GM11168 (cell line): Measurements from ENCODE around the gene SNX1.

Experiments used
- in situ Hi-C: fragments of 300-500 bp; cut with MboI; formaldehyde crosslinking; loops from one replicate; pipeline ENCODE4 v1.12.0; 2022; ENCODE audit warnings: low sequenced_read_pairs; ENCODE audit not compliant: unreplicated experiment

Gene SNX1

GRCh38 chr15:64095795-64096667, at the start of gene SNX1:
SNX1 (plus strand) TSS chr15:64095982; CDS start chr15:64096014, 32 bp downstream.
- in situ Hi-C loops = no loop called here

DNA sequence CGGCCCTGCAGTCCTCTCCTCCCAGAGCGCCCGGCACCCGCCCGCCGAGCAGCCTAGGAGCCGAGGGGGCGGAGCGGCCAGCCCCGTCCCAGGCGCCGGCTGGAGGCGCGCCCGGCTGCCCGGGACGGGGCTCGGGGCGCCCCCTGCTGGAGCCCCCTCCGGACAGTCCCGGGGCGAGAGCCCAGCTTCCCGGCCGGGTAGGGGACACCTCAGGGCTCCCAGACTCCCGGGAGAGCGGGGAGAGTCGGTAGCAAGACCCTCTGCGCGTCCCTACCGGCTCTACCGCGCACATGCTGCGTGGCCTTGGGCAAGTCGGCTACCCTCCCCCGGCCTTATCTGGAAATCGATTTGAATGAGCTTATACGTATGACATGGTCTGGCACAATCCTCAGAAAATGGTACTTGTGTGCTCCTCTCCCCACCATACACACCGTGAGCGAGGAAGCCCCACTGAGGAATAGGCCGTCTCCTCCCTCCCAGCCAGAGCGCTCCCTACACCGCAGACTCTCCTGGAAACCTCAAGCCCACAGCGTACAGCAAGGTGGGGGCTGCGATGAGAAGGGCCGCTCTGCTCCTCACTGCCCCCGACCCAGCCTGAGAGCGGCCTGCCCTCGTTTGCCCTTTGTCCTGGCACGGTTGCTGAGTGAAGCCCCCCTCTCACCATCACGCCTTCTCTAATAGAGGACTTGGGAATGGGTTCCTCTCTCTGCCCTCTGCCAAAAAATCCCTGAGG, 49.2 kb upstream of the SNX1 start, which contains the start of gene DAPK2:
TSS of gene DAPK2 (minus strand) at position 65 of the 733 bp plus-strand sequence. CDS start 6,224 bp downstream, outside the sequence.
- in situ Hi-C loops = no loop called here

- in situ Hi-C loops = no loop called here
These were observed 46.9 kb upstream of the SNX1 start for GRCh38 chr15:64048781-64049460.

DNA sequence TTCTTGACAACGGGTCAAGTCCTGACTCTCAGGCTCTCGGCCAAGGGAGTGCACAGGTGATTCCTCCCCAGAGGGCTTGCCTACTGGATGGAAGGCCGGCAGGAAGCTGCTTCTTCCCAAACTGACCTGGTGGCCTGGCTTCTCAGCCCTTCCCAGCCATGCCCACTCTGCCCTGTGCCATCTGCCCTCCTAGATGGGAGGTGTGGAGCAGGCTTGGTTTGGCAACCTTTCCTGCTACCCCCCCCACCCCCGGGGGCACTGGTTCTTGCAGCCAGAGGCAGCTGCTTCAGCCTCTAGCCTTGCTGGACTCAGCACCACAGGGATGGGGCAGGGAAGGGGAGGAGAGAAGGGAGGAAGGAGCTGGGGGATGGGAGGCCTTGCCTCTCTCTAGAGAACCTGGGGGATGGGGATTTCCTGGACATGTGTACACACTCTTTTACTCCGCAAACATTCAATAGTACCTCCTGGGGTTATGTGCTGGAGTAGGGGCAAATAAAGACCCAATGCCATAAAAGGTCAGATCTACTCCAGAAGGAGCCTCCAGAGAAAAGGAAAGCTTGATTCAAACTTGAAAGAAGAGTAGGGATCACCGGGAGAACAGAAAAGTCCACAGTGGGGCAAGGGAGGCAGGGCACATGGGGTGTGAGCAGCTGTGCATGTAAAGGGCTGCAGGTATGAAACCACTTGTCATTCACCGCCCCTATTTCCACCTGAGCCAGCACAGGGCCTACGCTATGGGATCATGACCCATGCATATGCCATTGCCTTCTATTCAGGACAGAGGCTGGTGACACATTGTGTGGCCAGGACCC, 45.3 kb upstream of the SNX1 start:
- in situ Hi-C loops = loop anchor here (25.0 kb wide), 1 partner anchor 438 kb away; no protein-coding TSS in a partner anchor

- in situ Hi-C loops = loop anchor here (25.0 kb wide), 1 partner anchor 439 kb away; no protein-coding TSS in a partner anchor
These were observed 44.7 kb upstream of the SNX1 start for GRCh38 chr15:64051093-64051402.

DNA sequence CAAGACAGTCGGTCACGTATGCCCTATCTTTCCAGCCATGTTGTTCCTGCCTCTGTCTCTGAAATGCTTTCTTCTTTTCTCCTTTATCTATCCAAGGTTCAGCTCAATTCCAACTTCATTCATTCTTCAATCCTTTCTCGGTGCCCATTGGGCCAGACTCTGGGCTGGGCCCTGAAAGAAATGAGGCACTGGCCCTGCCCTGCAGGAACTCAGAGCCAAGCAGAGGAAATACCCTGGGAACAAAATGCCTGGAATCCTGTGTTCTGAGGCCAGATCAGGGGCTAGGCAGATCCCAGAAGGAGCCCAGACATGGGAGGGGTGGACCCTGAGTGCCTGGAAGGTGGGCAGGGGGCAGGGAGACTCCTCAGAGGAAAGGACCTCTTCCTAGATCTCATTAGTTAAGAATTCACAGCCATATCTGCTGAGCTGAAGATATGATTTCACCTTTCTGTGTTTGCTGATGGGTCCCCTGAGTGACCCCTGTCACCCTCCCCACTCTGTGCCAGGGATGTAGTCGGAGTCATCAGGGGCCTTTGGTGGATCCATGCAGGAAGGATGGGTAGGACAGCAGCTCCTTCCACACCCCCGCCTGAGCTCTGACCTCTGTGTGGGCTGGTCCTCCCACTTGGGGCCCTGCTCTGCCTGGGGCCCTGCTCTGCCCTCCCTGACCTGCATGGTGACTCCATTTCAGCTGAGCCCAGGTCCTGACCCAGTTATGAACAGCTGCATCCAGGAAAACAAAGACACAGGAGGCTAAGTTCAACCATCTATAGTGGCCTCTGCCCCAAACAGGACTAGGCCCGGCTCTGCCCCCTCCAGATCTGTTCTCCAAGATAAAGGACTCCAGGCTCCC, 44.1 kb upstream of the SNX1 start:
- in situ Hi-C loops = loop anchor here (25.0 kb wide), 1 partner anchor 439 kb away; no protein-coding TSS in a partner anchor

- in situ Hi-C loops = loop anchor here (25.0 kb wide), 1 partner anchor 441 kb away; no protein-coding TSS in a partner anchor
These were observed 42.8 kb upstream of the SNX1 start for GRCh38 chr15:64052925-64053491.

DNA sequence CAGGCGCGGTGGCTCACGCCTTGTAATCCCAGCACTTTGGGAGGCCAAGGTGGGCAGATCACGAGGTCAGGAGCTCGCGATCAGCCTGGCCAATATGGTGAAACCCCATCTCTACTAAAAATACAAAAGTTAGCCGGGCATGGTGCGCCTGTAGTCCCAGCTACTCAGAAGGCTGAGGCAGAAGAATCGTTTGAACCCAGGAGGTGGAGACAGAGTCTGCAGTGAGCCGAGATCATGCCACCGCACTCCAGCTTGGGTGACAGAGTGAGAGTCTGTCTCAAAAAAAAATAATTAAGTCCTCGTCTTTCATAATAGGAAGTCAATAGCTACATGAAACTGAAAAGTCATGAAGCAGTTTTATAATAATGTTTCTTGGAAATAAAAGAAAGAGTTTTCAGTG, 42.1 kb upstream of the SNX1 start:
- in situ Hi-C loops = loop anchor here (25.0 kb wide), 1 partner anchor 441 kb away; no protein-coding TSS in a partner anchor

- in situ Hi-C loops = loop anchor here (25.0 kb wide), 1 partner anchor 446 kb away; no protein-coding TSS in a partner anchor
These were observed 37.5 kb upstream of the SNX1 start for GRCh38 chr15:64058279-64058678.

- in situ Hi-C loops = loop anchor here (25.0 kb wide), 1 partner anchor 447 kb away; no protein-coding TSS in a partner anchor
These were observed 36.7 kb upstream of the SNX1 start for GRCh38 chr15:64059104-64059503.

DNA sequence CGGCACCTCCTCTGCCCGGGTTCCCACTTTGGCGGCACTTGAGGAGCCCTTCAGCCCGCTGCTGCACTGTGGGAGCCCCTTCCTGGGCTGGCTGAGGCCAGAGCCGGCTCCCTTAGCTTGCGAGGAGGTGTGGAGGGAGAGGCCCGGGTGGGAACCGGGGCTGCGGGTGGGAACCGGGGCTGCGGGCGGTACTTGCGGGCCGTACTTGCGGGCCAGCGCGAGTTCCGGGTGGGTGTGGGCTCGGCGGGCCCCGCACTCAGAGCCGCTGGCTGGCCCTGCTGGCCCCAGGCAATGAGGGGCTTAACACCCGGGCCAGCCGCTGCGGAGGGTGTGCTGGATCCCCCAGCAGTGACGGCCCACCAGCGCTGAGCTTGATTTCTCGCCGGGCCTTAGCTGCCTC, 35.1 kb upstream of the SNX1 start:
- in situ Hi-C loops = loop anchor here (10.0 to 25.0 kb wide), 2 partner anchors 316 to 448 kb away; no protein-coding TSS in a partner anchor

- in situ Hi-C loops = loop anchor here (10.0 to 25.0 kb wide), 2 partner anchors 322 to 454 kb away; no protein-coding TSS in a partner anchor
These were observed 29.3 kb upstream of the SNX1 start for GRCh38 chr15:64066451-64066850.

DNA sequence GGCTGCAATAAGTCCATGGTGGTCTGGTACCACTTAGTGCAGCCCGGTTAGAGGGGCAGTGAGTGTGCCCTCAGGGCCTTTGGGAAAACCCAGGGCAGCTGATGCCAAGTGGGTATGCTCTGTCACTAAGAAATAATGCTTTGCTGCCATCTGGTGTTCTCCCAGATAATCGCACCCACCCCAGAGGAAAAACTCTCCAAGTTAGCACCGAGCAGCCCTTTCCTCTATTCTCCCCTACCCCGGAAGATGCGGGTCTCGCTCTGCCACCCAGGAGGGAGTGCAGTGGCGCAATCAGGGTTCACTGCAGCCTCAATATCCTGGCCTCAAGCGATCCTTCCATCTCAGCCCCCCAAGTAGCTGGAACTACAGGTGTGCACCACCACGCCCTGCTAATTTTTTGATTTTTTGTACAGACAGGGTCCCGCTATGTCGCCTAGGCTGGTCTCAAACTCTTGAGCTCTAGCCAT, 28.2 kb upstream of the SNX1 start:
- in situ Hi-C loops = loop anchor here (10.0 to 25.0 kb wide), 2 partner anchors 323 to 455 kb away; no protein-coding TSS in a partner anchor

GRCh38 chr15:64068133-64068532, 27.6 kb upstream of the SNX1 start:
- in situ Hi-C loops = loop anchor here (10.0 to 25.0 kb wide), 2 partner anchors 323 to 456 kb away; no protein-coding TSS in a partner anchor

DNA sequence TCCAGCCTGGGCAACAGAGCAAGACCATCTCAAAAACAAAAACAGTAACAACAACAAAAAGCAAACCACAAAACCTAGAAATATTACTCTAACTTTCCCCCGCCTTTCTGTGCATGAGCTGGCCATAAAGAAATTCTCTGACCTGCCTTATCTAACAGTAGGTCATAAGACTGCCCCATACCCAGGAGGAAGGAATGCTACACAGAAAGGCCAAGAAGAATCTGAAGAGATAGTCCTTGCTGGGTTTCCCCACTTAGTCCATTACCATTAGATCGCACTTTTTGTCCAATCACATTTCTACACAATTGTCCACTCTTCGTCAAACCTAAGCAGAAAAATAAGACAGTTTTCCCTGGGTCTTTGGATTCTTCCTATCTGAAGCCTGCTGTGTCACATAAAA, 25.7 kb upstream of the SNX1 start:
- in situ Hi-C loops = loop anchor here (25.0 kb wide), 1 partner anchor 458 kb away; no protein-coding TSS in a partner anchor

GRCh38 chr15:64070965-64071851, 24.6 kb upstream of the SNX1 start:
- in situ Hi-C loops = loop anchor here (25.0 kb wide), 1 partner anchor 459 kb away; no protein-coding TSS in a partner anchor
